Thyroid gland (tissue), 4 donors: ENCODE results near the gene UTY.

Source experiments
- CTCF ChIP-seq, 6 experiments: fragments of 200-600 bp in 3 of 6; fragments of 450-650 bp in 3 of 6; sonication (generic) in 3 of 6; IDR thresholded peaks; one replicate each; pipeline ENCODE4 v1.5.1; 2016 to 2019; ENCODE audit warnings: antibody characterized with exemption in 6 of 6, mild to moderate bottlenecking in 2 of 6, inconsistent platforms in 1 of 6, moderate library complexity in 1 of 6
- POLR2A ChIP-seq, 2 donors: fragments of 450-650 bp; IDR thresholded peaks; one replicate each; pipeline ENCODE4 v1.6.1; 2017; ENCODE audit warnings: antibody characterized with exemption in 2 of 2, mild to moderate bottlenecking in 2 of 2, moderate library complexity in 1 of 2

GRCh38 chrY:13440811-13441210, 39.0 kb downstream of the UTY start:
- TF ChIP-seq CTCF (IDR thresholded peaks at IDR 0.05) (no peak), POLR2A (IDR thresholded peaks at IDR 0.05) (no peak)
